UCSD-AML1 (cell line): ENCODE results near the gene ABCA13.

Source experiments
- DNase-seq: peaks from one replicate; lab custom pipeline; 2025; ENCODE audit not compliant: unreplicated experiment; lab: John Stamatoyannopoulos, UW

ABCA13 gene

DNA sequence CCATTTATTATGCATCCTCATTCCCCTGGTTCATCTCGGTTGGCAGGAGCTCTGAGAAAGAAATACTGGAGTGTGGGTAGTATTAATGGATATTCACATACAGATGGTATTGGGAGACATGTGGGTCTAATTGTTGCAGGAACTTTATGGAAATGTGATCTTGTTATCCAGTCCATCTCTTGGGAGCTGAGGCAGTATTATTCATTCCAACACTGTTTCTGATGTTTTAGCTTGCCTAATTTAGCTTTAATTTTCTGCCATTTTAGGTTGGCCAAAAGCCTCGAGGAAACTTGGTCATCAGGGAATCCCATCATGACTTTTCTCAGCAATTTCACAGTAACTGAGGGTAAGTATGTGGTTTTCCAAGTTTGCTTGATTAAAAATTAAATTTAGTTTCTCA lies 125.7 kb downstream of the ABCA13 start:
- DNase-seq: no peak

DNA sequence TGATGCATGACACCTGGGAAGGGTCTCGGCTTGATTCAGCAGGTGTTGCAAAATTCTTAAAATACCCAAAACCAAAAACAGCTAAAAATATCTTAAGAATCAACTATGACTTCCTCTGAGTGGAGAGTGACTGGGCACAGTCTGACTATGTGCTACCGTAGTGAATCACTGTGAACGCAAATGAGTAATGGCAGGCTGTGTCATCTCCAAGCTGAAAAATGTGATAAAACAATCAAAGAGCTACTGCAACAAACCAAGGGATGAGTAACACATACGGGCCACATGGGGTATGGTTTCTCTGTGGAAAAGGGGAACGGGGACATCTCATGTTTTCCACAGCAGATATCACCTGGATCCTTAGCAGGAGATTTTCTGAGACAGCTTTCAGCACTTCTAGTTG lies 127.5 kb downstream of the ABCA13 start:
- no peak for DNase-seq

DNA sequence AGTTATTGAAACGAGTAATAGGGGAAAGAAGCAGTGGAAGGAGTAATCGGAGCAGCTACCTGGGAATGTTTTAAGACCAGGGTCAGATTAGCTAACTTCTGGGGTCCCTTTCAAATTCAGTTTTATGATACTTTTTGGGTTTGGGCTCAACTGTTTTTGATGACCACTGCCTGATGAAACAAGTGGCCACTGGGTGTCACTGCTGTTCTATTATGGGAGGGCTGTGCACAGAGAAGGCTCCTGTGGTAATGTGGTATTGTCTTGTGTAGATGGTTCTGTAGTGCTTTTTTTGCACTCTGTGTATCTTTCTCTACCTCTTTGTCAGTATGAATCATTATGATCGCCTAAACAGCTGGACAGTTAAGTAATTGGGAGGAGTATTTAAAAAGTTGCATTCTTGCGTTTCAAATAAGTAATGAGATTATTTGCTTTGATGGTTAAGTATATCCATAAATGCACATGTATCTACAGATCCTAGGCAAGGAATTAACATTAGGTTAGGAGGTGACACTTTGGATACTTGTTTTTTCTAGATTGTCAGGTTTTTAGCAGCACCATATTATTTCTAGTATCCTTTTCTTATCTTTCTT lies 128.4 kb downstream of the ABCA13 start:
- DNase-seq: peak; percentile 11

DNA sequence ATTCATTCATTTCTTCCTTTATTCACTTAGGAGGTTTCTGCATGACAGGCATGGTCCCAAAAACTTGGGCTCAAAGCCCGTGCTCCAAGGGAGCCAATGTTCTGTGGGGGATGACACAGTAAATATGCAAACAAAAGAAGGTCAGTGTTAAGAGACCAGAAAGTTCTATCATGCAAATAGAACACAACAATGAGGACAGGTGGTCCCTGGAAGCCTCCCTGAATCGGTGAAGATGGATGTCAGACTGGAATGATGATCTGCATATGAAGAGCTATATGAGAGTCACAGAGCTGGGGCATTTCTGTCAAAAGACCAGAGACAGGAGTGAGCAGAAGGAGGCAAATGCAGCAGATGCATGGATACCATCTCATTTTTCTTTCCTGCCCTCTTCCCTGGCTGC lies 129.0 kb downstream of the ABCA13 start:
- DNase-seq: no peak

DNA sequence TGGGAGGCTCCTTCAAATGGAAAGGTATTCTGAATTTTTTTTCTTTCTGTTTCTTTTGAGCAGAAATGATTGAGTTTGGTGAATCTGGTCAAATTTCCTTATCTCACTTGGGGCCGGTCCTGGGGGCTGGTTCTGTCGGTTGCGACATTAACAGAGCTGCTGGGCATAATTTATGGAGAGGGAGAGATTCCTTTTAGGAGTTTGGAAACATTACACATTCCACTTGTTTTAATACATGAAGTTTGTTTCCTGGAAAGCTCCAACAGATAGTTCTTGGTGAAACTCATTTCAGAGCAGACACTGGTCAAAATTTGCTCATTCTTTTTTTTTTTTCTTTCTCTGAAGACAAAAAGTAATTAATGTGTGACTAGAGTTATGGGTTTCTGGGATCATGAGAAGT lies 129.9 kb downstream of the ABCA13 start:
- DNase-seq: no peak

DNA sequence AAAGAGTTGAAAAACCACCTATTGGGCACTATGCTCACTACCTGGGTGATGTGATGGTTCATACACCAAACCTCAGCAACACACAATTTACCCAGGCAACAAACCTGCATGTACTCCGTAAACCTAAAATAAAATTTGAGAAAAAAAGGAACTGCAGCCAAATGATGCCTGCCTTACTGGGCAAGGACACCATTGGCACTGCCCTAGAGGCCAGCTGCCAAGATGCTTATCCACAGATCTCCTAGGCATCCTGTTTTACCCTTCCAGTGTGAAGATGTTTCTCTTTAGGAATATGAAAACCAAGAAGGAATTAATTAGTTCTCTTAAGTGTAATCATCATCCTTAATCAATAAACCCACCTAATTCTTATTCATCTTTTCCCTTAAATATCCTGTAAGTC lies 133.4 kb downstream of the ABCA13 start:
- DNase-seq: no peak

DNA sequence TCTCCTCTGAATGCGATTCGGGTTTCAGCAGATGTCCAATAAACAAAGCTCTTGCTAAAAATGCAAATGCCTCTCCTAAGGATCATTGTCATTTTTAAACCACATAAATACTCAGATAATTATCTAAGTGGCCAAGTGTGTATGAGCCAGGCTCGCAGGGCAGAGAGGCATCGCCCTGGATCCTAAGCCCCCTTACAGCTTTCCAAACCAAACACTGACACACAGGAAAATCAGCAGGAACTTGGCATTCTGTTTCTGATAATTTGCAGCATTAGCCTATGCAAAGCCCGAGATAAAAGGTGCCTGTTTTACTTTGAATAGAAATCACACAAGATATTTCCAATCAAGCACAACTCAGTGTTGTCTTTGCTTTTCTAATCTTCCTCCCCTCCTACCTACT lies 134.4 kb downstream of the ABCA13 start:
- DNase-seq: no peak

DNA sequence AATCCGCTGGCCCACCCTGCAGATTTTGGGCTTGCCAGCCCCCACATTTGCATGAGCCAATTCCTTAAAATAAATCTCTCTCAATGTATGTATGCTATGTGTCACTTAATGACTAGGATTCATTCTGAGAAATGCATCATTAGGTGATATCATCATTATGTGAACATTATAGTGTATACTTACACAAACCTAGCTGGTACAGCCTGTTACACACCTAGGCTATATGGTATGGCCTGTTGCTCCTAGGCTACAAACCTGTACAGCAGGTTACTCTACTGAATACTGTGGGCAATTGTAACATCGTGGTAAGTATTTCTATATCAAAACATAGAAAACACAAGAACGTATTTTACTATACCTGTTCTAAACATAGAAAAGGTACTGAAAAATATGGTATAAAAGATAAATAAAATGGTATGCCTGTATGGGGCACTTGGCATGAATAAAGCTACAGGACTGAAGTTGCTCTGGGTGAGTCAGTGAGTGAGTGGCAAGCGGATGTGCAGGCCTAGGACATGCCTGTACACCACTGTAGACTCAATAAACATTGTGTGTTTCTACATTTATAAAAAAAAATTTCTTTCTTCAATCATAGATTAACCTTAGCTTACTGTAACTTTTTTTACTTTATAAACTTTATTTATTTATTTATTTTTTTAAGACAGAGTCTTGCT lies 135.9 kb downstream of the ABCA13 start:
- DNase-seq: no peak

DNA sequence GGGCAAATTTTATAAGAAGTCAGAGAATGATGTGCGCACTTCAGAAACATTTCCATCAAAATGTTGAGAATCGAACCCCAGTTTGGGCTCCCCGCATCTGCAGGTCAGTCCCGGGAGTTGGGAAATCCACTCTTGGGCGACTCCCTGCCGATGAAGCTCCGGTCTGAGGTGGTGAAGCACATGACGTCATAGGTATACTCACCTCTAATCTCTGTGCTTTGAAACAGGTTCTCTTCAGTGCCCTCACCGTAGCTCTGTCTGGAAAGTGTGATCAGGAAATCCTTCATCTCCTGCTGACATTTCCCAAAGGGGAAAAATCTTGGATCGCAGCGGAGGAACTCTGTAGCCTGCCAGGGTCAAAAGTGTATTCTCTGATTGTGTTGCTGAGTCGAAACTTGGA lies 138.5 kb downstream of the ABCA13 start:
- DNase-seq: no peak

DNA sequence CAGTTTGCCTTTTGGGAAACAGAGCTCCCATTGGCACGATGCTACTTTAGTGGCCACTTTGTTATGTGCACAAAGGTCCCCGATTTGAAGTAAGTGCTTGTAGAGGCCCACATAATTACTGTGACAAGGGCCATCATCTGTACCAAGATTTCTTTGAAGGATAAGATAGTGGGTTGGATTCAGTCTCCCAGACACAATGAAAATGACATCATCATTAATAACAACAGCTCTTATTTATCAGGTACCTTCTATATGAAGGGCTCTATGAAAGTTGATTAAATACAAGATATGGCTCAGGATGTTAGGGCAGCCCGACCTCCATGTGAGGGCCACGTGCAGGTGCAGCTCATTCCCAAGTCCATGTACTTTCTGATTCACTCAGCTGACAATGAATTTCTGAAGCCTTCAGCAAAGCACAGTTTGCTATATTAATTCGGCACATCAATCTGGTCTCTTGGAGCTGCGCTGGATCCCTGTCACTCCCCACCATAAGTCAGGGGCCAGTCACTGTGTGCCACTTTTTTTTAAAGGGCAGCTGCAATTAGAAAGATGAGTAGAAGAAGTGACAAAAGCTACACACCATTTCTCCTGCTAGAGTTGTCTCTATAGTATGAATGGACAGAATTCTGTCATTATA lies 140.3 kb downstream of the ABCA13 start:
- no peak for DNase-seq

DNA sequence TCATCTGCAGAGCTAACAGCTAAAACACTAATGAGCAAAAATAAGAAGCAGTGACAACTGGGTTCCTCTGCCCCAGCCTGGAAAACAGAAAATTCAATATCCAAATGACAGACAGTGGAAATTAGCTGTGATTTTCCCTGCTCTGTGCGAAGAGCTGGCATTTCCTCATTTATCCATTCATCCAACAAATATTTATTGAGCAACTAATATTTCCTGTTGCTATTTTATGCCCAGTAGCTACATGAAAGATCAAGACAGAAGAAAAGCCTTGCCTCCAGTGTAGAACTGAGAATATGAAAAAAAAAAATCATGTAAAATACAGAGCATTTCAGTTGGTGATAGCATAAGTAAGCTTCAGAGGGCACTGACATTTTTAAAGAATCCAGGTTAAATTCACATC lies 140.9 kb downstream of the ABCA13 start:
- no peak for DNase-seq

DNA sequence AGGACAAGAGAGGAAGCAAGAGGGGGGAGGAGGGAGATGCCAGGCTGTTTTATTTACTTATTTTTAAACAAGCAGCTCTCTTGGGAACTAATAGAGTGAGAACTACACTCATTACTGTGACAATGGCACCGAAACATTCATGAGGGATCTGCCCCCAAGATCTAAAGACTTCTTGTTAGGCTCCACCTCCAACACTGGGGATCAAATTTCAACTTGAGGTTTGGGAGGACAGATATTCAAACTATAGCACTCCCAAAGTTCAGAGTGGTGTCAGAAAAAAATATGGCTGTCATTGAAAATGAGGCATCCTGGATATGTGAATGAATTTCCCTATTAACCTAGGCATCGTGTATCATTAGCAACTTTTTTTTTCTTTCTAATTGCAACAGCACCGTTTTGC lies 145.5 kb downstream of the ABCA13 start:
- no peak for DNase-seq

DNA sequence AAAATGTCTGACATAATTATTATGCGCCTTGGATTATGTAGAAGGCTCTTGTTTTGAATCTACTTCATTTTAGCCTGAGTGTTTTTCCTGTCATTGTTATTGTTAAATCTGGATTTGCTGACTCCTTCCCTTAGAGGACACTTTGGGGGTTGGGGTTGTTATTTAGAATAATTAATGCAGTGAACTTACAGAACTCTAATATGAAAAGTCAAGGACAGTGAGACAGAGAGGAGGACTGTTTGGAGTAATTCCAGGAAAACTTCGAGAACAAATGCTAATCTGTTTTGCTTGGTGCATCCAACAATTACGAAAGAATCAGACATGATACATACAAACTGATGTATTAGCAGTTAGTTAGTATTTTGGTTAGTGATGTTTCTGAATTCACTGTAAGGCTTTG lies 146.1 kb downstream of the ABCA13 start:
- DNase-seq: no peak

DNA sequence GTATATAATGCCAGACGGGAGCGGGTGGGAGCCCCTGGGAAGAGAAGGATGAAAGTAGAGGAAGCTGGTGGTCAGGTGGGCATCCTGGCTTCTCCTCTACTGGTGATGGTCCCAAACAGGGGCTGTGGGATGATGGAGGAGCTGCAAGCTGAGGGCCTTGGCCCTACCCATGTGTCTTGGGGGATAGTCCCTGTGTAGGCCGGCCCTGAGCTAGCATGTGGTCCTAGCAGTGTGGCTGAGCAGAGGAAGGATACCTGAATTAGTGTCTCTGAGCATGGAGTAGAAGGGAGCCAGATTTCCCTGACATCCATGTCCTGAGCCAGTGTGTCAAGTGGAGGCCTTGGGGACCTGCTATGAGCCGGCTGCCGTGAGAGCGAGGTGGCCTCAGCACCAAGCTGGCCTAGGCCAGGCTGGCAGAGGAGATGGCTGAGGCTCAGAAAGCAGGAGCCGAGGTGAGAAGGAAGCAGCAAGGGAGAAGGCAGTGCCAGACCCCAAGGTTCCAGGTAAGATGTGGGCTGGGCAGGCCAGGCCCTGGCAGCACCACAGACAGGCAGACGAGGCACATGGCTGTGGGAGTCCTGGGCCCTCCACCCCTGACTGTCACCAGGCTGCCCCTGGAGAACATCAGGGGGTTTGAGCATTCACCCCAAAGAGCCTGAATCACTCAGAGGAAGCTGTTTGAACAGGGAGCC lies 150.2 kb downstream of the ABCA13 start:
- DNase-seq: no peak

DNA sequence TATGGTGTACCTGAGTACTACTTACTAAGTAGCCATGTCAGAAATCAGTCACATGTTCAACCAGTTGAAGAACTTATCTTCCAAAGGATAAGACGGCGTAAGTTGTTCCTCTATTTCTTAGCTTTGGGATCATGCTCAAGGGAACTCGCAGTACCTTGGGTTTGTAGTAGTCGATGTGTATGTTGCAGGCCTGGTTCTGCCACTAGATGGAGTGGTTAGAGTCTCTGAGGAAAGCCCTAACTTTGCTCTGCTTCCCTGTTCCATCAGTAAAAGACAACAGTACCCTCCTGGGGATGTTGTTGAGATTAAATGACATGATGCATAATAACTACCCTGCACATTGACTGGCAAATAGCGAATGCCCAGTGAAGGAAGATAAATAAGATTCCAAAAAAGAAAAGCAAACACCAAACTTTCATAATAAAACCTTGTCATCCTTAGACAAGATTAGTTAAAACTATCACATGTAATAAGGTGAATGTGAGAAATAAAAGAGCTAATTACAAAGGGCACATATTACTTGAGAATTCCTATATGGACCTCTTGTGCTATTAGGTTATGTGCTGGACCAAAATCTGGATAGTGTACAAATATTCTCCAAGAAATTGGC lies 165.9 kb downstream of the ABCA13 start:
- no peak for DNase-seq

DNA sequence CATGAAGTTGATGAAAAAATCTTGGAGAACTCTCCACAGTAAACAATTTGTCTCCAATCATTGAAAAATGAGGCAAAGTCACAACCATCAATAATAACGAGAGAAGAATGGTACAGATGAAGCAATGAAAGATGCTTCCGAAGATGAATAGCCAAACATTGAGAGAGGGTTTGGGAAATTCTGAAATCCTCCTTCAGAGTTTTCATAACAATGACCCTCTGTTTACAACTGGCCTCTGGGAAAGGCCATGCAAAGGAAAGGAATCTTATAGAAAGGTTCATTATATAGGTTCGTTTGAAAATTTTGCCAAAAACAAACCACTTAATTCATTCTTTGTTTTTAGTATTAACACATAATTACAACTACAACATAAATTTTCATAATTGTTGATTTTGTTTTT lies 166.5 kb downstream of the ABCA13 start:
- no peak for DNase-seq

DNA sequence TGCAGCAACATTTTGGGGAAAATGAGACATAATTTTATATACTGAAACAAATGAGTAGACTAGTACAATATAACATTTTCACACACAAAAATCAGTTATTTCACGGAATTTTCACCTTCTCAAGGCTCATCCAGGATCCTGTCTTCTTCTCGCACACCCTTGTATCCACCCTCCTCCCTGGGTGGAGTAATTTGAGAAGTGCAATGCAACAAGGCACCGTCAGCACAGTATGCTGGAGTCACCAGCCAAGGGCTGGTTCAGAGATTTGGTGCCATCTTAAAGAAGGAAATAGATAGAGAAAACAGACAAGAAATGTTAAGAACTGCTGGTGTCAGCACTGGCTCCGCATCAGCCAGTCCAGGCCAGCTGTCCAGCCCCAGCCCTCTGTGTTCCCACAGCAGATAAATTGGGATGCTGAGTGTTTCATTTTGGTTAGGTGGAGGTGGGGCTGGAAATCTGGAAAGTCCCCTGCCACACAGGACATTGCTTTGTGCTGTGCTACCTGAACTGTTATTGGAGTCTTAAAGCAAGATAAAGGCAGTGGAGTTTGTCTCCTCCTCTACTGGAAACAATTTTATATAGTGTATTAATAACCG lies 176.1 kb downstream of the ABCA13 start:
- no peak for DNase-seq

DNA sequence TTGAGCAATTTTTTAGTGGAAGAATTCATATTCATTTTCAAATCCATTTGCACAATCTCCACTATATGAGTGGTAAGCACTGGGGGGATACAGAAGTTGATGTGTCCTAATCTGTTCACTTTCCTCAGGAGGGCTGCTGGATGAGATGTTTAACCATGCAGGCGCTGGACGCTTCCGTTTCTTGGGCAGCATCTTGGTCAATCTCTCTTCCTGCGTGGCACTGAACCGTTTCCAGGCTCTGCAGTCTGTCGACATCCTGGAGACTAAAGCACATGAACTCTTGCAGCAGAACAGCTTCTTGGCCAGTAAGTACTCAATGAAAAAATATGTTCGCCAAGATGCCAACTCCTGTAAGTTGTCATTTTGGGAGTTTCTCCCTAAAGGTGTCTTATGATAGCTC lies 179.3 kb downstream of the ABCA13 start:
- no peak for DNase-seq

DNA sequence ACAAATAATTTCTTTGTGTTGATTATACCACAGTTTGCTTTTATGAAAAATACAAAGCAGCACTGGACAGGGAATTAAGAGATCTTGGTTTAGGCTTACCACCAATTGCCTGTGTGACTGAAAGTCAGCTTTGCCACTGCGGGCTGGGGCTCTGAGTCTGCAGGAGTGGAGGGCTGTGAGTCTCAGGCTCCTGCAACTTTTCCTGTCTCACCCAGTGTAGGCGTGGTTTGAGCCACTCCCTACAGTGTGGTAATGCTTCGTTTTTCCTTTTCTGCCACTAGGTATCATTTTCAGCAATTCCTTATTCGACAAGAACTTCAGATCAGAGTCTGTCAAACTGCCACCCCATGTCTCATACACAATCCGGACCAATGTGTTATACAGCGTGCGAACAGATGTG lies 180.6 kb downstream of the ABCA13 start:
- DNase-seq: no peak

DNA sequence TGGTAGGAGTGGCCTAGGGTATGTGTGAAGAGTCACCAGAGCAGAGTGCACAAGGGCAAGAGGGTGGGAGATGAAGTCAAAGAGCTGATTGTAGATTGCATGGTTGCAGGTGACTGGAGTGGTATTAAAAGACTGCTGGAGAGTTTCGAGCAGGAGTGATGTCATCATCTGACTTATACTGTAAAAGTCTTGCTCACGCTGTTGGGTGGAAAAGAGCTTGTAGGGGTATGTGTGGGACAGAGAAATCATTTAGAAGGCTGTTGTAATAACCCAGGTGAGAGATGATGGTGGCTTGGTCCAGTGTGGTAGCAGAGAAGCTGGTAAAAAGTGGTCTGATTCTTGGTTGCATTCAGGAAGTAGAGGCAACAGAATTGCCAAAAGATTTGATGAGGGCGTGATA lies 184.1 kb downstream of the ABCA13 start:
- DNase-seq: no peak

DNA sequence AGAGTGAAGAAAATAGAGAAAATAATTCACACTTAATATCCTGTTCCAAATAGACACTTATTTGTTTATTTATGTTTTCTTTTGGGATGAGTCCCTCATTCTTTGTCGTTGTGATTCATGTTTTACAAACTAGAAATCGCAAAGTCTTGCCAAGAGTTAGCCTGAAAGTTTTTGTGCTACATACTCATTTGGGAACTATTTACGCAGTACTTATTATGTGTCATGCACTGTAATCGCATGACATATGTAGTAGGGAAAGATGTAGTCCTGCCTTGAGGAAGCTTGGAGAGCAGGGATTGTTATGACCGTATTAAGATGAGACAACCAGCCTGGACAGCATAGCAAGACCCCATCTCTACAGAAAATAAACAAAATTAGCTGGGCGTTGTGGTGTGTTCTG lies 189.3 kb downstream of the ABCA13 start:
- no peak for DNase-seq
